ENCODE measurements around the gene CACNA1C.

Gene CACNA1C

DNA sequence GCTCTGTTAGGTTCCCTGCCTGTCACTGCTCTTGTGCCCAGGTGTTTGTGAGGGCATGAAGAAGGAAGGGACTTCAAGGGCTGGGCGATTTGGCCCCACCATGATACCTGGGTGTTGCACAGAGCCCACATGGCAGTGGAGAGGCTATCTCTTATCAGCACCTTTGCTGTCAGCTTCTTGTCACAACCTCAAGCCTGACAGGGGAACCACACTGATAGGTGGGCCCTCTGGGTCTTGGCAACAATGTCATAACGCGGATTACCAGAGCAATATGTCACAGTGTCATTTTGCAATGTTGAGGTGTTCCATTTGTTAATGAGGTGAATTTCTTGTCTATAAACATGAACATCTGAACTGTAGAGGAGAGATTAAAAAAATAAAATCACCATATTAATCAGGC lies 22.9 kb upstream of the CACNA1C start:
- DNase-seq (ENCODE audit: insufficient read length, low spot score) (no peak), FAIRE-seq (no peak)
- TF ChIP-seq SPI1 (IDR thresholded peaks at IDR 0.05; ENCODE audit: low read depth, low read length) (no peak), TAF1 (IDR thresholded peaks at IDR 0.05; ENCODE audit: low read depth, low read length) (no peak), PAX5 (IDR thresholded peaks at IDR 0.05; ENCODE audit: insufficient read depth, low read length, severe bottlenecking) (no peak), POLR2AphosphoS5 (IDR thresholded peaks at IDR 0.05; ENCODE audit: low read depth, low read length) (no peak)

DNA sequence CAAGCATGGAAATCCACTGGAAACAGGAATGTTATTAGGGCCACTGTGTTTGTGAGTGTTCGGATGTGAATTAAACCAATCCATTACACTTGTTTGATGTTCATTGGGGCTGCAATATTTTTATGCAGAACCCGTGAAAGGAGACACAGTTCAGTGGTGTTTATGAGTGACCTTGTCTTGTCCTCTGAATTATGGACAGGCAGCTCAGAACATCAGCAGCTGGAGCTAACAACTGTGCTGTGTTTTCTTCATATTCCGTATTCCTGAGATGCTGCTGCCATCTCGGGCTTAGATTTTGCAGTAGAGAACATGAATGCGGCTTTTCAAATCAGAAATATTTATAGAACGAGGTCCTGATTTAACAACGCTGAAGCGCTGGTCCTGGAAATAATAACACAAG lies 20.3 kb upstream of the CACNA1C start:
- TF ChIP-seq SPI1 (IDR thresholded peaks at IDR 0.05; ENCODE audit: low read depth, low read length) (no peak), POU2F2 (IDR thresholded peaks at IDR 0.05; ENCODE audit: low read depth, low read length) (no peak), PAX5 (IDR thresholded peaks at IDR 0.05; ENCODE audit: insufficient read depth, low read length, severe bottlenecking) (no peak), POLR2A (IDR thresholded peaks at IDR 0.05; ENCODE audit: low read depth, low read length) (no peak), POLR2AphosphoS5 (IDR thresholded peaks at IDR 0.05; ENCODE audit: low read depth, low read length) (no peak), TAF1 (IDR thresholded peaks at IDR 0.05; ENCODE audit: low read depth, low read length) (no peak)
- DNase-seq (ENCODE audit: insufficient read length, low spot score), result no peak
- no peak for FAIRE-seq

- no peak for TF ChIP-seq PAX5 (IDR thresholded peaks at IDR 0.05; ENCODE audit: insufficient read depth, low read length, severe bottlenecking)
- no peak for TF ChIP-seq TAF1 (IDR thresholded peaks at IDR 0.05; ENCODE audit: low read depth, low read length)
- TF ChIP-seq POU2F2 (IDR thresholded peaks at IDR 0.05; ENCODE audit: low read depth, low read length), result no peak
- TF ChIP-seq POLR2A (IDR thresholded peaks at IDR 0.05; ENCODE audit: low read depth, low read length), result no peak
- TF ChIP-seq SPI1 (IDR thresholded peaks at IDR 0.05; ENCODE audit: low read depth, low read length), result no peak
- TF ChIP-seq POLR2AphosphoS5 (IDR thresholded peaks at IDR 0.05; ENCODE audit: low read depth, low read length), result no peak
- peak; percentile 90 for FAIRE-seq
- peak; percentile 88 for DNase-seq (ENCODE audit: insufficient read length, low spot score)
These were observed 18.0 kb upstream of the CACNA1C start for GRCh38 chr12:2034633-2035430.

DNA sequence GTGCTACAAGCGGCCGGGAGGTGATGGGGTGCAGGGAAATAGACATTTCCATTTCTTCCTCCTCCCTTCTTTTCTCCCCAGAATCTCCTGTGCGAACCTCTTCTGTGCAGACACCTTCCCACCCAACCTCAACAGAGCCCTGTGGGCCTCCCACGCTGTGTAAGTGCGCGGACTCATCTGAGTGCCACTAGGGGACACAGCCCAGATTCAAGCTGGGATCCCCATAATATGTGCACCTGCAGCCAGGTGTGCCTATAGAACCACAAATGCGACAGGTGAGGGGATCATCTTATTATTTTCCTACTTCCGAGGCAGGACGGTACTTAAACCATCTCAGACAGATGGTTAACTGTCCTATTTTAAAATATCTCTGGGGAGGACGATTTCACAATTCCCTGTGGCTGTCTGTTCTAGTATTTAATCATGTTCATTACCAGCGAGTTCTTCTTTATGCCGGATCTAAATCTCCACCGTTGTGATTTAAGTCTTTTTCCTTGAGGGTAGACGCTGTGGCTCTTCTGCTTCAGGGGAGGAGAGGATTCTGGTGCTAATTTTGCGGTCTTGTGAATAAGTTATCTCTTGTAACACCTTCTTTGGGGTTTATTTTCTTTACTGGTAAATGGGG lies 17.2 kb upstream of the CACNA1C start:
- FAIRE-seq (no peak), DNase-seq (ENCODE audit: insufficient read length, low spot score) (no peak)
- TF ChIP-seq TAF1 (IDR thresholded peaks at IDR 0.05; ENCODE audit: low read depth, low read length) (no peak), POLR2A (IDR thresholded peaks at IDR 0.05; ENCODE audit: low read depth, low read length) (no peak), POLR2AphosphoS5 (IDR thresholded peaks at IDR 0.05; ENCODE audit: low read depth, low read length) (no peak), POU2F2 (IDR thresholded peaks at IDR 0.05; ENCODE audit: low read depth, low read length) (no peak), SPI1 (IDR thresholded peaks at IDR 0.05; ENCODE audit: low read depth, low read length) (no peak), PAX5 (IDR thresholded peaks at IDR 0.05; ENCODE audit: insufficient read depth, low read length, severe bottlenecking) (no peak)

DNA sequence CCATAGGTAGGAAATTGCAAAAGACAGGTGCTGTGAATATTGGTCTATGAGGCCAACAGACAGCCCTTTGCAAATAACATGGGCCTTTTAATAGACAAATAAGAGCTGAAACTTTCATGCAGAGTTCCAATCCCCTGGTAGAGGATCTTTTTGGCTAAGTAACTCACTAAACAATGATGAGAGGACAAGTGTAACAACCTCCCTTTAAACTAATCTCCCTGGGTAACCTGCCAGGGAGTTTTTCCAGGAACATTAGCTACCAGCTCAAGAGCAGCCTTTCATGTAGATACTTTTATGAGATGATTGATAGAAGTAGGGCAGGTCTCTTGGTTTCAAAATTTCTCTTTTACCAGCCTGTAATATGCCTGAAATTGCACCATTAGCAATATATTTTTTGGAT lies 13.8 kb upstream of the CACNA1C start:
- DNase-seq (ENCODE audit: insufficient read length, low spot score) (no peak), FAIRE-seq (no peak)
- TF ChIP-seq SPI1 (IDR thresholded peaks at IDR 0.05; ENCODE audit: low read depth, low read length), result no peak
- no peak for TF ChIP-seq POLR2AphosphoS5 (IDR thresholded peaks at IDR 0.05; ENCODE audit: low read depth, low read length)
- no peak for TF ChIP-seq TAF1 (IDR thresholded peaks at IDR 0.05; ENCODE audit: low read depth, low read length)
- TF ChIP-seq POLR2A (IDR thresholded peaks at IDR 0.05; ENCODE audit: low read depth, low read length), result no peak
- TF ChIP-seq POU2F2 (IDR thresholded peaks at IDR 0.05; ENCODE audit: low read depth, low read length), result no peak
- no peak for TF ChIP-seq PAX5 (IDR thresholded peaks at IDR 0.05; ENCODE audit: insufficient read depth, low read length, severe bottlenecking)

- no peak for FAIRE-seq
These were observed 9.7 kb upstream of the CACNA1C start for GRCh38 chr12:2043054-2043453.

DNA sequence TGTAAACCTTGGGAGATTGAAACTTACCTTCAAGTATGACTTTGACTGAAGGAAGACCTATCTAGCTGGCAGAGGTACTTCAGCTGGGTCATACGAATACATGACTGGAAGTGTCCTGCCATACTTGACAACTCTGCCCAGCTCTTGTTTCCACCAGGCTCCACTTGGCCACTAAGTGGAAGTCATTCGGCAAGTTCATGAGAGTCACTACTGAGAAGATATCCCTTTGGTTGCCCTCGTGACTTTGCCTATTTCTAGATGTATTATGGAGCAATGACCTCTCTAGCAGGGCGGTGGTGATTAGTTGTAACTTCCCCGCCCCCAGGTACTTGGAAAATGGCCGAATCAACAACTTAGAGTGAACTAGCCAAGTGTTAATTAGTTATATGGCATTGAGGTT lies 8.6 kb upstream of the CACNA1C start:
- FAIRE-seq (no peak), DNase-seq (ENCODE audit: insufficient read length, low spot score) (no peak)
- no peak for TF ChIP-seq TAF1 (IDR thresholded peaks at IDR 0.05; ENCODE audit: low read depth, low read length)
- TF ChIP-seq POU2F2 (IDR thresholded peaks at IDR 0.05; ENCODE audit: low read depth, low read length), result no peak
- no peak for TF ChIP-seq POLR2A (IDR thresholded peaks at IDR 0.05; ENCODE audit: low read depth, low read length)
- TF ChIP-seq PAX5 (IDR thresholded peaks at IDR 0.05; ENCODE audit: insufficient read depth, low read length, severe bottlenecking), result no peak
- no peak for TF ChIP-seq POLR2AphosphoS5 (IDR thresholded peaks at IDR 0.05; ENCODE audit: low read depth, low read length)
- no peak for TF ChIP-seq SPI1 (IDR thresholded peaks at IDR 0.05; ENCODE audit: low read depth, low read length)

More at GRCh38 chr12:2043054-2043453, 9.7 kb upstream of the CACNA1C start:
- TF ChIP-seq SPI1 (IDR thresholded peaks at IDR 0.05; ENCODE audit: low read depth, low read length) (no peak), PAX5 (IDR thresholded peaks at IDR 0.05; ENCODE audit: insufficient read depth, low read length, severe bottlenecking) (no peak), TAF1 (IDR thresholded peaks at IDR 0.05; ENCODE audit: low read depth, low read length) (no peak), POLR2AphosphoS5 (IDR thresholded peaks at IDR 0.05; ENCODE audit: low read depth, low read length) (no peak), POLR2A (IDR thresholded peaks at IDR 0.05; ENCODE audit: low read depth, low read length) (no peak), POU2F2 (IDR thresholded peaks at IDR 0.05; ENCODE audit: low read depth, low read length) (no peak)
- no peak for DNase-seq (ENCODE audit: insufficient read length, low spot score)

GRCh38 chr12:2046957-2047356 lies 5.8 kb upstream of the CACNA1C start:
- DNase-seq (ENCODE audit: insufficient read length, low spot score), result no peak
- no peak for FAIRE-seq
- TF ChIP-seq PAX5 (IDR thresholded peaks at IDR 0.05; ENCODE audit: insufficient read depth, low read length, severe bottlenecking) (no peak), TAF1 (IDR thresholded peaks at IDR 0.05; ENCODE audit: low read depth, low read length) (no peak), SPI1 (IDR thresholded peaks at IDR 0.05; ENCODE audit: low read depth, low read length) (no peak), POLR2AphosphoS5 (IDR thresholded peaks at IDR 0.05; ENCODE audit: low read depth, low read length) (no peak), POLR2A (IDR thresholded peaks at IDR 0.05; ENCODE audit: low read depth, low read length) (no peak), POU2F2 (IDR thresholded peaks at IDR 0.05; ENCODE audit: low read depth, low read length) (no peak)

DNA sequence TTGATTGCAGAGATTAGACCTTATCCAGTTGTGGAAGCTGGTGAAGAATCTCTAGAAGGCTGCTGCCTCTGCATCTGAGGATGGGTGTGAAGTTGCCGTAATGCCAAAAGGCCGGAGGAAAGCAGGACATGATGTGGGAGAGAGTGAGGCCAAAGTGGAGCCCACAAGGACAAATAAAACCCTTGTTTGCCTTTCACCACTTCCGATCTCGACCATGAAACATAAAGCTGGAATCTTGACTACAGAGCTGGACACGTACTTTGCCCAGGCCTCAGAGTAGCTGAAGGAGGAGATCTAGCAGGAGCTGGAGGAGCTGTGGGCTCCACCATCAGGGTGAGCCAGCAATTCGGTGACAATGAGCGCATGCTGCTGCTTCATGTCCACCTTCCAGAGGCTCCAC lies 5.0 kb upstream of the CACNA1C start:
- no peak for FAIRE-seq
- TF ChIP-seq POLR2AphosphoS5 (IDR thresholded peaks at IDR 0.05; ENCODE audit: low read depth, low read length), result no peak
- TF ChIP-seq TAF1 (IDR thresholded peaks at IDR 0.05; ENCODE audit: low read depth, low read length), result no peak
- no peak for TF ChIP-seq PAX5 (IDR thresholded peaks at IDR 0.05; ENCODE audit: insufficient read depth, low read length, severe bottlenecking)
- no peak for TF ChIP-seq POU2F2 (IDR thresholded peaks at IDR 0.05; ENCODE audit: low read depth, low read length)
- TF ChIP-seq SPI1 (IDR thresholded peaks at IDR 0.05; ENCODE audit: low read depth, low read length), result no peak
- no peak for TF ChIP-seq POLR2A (IDR thresholded peaks at IDR 0.05; ENCODE audit: low read depth, low read length)

More for the DNA sequence above, 5.0 kb upstream of the CACNA1C start:
- DNase-seq (ENCODE audit: insufficient read length, low spot score), result no peak

Measured in GM12891 (cell line).